GM12891 (cell line): ENCODE data around the gene ZMYND15.

Experiments
- POLR2AphosphoS5 ChIP-seq: IDR thresholded peaks from 2 replicates; pipeline ENCODE4 v1.6.1; 2011; ENCODE audit warnings: low read depth, low read length, control low read depth
- TAF1 ChIP-seq: IDR thresholded peaks from 2 replicates; pipeline ENCODE4 v1.6.1; 2011; ENCODE audit warnings: low read depth, low read length, control low read depth

GRCh38 chr17:4715063-4715744, 24.4 kb upstream of the ZMYND15 start:
- TF ChIP-seq TAF1, result no peak
- TF ChIP-seq POLR2AphosphoS5, result no peak
